Keratinocyte (primary cell): ENCODE measurements around the gene CCDC61.

Source experiments
- EZH2 ChIP-seq: IDR thresholded peaks from one replicate; pipeline ENCODE4 v1.6.1; 2012; ENCODE audit warnings: inconsistent platforms, mild to moderate bottlenecking, low read length, moderate library complexity
- TF ChIP-seq, protein P1 (sequence below), 3 experiments: IDR thresholded peaks in 1 of 3; conservative IDR thresholded peaks in 1 of 3; optimal IDR thresholded peaks in 1 of 3; 2 replicates in 2 of 3; 3 replicates in 1 of 3; pipeline versions ENCODE3 to v1.5.1; 2011; ENCODE audit warnings: low read length in 3 of 3, mild to moderate bottlenecking in 3 of 3, moderate library complexity in 2 of 3, control low read depth in 1 of 3, inconsistent platforms in 1 of 3; ENCODE audit not compliant: insufficient read depth in 2 of 3; ENCODE audit errors: extremely low read depth in 1 of 3

DNA sequence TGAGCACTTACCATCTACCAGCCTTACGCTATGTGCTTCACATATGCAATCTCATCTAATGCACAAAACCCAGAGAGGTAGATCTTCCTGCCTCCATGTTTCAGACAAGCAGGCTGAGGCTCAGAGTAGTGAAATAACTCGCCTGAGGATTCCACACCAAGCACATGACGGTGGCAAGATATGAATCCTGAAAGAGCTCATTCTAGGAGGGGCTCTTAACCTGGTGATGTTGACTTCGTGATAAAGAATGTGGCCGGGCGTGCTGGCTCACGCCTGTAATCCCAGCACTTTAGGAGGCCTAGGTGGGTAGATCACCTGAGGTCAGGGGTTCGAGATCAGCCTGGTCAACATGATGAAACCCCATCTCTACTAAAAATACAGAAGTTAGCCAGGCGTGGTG lies 26.6 kb upstream of the CCDC61 start:
- TF ChIP-seq, protein P1, sequence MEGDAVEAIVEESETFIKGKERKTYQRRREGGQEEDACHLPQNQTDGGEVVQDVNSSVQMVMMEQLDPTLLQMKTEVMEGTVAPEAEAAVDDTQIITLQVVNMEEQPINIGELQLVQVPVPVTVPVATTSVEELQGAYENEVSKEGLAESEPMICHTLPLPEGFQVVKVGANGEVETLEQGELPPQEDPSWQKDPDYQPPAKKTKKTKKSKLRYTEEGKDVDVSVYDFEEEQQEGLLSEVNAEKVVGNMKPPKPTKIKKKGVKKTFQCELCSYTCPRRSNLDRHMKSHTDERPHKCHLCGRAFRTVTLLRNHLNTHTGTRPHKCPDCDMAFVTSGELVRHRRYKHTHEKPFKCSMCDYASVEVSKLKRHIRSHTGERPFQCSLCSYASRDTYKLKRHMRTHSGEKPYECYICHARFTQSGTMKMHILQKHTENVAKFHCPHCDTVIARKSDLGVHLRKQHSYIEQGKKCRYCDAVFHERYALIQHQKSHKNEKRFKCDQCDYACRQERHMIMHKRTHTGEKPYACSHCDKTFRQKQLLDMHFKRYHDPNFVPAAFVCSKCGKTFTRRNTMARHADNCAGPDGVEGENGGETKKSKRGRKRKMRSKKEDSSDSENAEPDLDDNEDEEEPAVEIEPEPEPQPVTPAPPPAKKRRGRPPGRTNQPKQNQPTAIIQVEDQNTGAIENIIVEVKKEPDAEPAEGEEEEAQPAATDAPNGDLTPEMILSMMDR (optimal IDR thresholded peaks at IDR 0.05 in 1 of 3, IDR thresholded peaks at IDR 0.05 in 1 of 3, conservative IDR thresholded peaks at IDR 0.05 in 1 of 3; ENCODE audit: extremely low read depth in 1 of 3, insufficient read depth in 2 of 3, low read length in 3 of 3) = no peak
- no peak for TF ChIP-seq EZH2
